Adrenal gland (tissue), 5 donors: ENCODE results near the gene CELSR3.

Experiments used
- POLR2A ChIP-seq, 2 donors: fragments of 450-650 bp; IDR thresholded peaks; one replicate each; pipeline ENCODE4 v1.6.1; 2017; ENCODE audit warnings: antibody characterized with exemption in 2 of 2, mild to moderate bottlenecking in 2 of 2, moderate library complexity in 1 of 2
- TF ChIP-seq, protein P1 (sequence below), 6 experiments: fragments of 450-650 bp in 4 of 6; fragments of 200-600 bp in 2 of 6; sonication (generic) in 1 of 6; IDR thresholded peaks; 1 replicate in 5 of 6; 2 replicates in 1 of 6; pipeline versions ENCODE4 v1.5.1 to v1.8.0; 2016 to 2021; ENCODE audit warnings: antibody characterized with exemption in 6 of 6, mild to moderate bottlenecking in 2 of 6, moderate library complexity in 1 of 6
- donor health status: DM: no; HTN: no; CAD: no.

DNA sequence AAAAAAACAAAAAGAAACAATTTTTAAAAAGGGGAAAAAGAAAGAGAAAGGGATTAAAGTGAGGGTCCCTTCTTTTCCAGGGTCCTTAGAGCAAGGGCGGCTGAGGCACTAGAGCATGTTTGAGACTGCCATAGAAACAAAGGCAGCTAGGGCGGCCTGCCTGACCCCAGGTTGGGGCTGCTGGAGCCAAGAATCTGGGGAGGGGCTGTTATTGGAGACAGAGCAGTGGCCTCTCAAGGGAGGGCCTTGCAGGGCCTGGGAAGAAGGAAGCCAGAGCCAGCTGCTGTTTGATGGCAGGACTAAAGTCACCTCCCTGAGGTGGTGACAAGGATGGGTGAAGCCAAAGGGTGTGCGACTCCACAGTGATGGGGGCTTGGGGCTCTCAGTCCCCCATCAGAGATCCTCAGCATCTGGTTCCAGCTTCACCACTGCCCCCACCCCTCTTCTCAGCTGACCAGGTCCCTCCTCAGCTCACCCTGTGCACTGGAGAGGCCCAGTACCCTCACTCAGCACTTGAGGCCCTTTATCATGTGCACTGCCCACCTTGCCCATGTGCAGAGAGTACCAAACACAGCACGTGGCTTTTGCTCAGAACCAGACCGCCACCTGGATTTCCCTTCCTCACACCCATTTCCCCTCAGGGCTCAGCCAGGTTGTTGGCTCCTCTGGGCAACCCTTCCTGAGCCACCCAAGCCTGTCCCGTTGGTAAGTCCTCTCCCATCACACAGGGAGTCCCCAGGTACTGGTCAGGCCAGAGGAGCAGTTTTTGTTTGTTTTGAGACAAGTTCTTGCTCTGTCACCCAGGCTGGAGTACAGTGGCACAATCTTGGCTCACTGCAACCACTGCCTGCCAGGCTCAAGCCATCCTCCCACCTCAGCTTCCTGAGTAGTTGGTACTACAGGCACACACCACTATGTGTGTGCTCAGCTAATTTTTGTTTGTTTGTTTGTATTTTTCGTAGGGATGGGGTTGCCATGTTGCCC, 42.9 kb downstream of the CELSR3 start:
- TF ChIP-seq, protein P1, sequence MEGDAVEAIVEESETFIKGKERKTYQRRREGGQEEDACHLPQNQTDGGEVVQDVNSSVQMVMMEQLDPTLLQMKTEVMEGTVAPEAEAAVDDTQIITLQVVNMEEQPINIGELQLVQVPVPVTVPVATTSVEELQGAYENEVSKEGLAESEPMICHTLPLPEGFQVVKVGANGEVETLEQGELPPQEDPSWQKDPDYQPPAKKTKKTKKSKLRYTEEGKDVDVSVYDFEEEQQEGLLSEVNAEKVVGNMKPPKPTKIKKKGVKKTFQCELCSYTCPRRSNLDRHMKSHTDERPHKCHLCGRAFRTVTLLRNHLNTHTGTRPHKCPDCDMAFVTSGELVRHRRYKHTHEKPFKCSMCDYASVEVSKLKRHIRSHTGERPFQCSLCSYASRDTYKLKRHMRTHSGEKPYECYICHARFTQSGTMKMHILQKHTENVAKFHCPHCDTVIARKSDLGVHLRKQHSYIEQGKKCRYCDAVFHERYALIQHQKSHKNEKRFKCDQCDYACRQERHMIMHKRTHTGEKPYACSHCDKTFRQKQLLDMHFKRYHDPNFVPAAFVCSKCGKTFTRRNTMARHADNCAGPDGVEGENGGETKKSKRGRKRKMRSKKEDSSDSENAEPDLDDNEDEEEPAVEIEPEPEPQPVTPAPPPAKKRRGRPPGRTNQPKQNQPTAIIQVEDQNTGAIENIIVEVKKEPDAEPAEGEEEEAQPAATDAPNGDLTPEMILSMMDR (IDR thresholded peaks at IDR 0.05) = no peak
- no peak for TF ChIP-seq POLR2A (IDR thresholded peaks at IDR 0.05)
